ENCODE measurements around the gene PTPN4. TPM values are rescaled to one million over a fixed set of nuclear protein-coding genes. Genes with fewer than 3 reads are reported as not detected.

The PTPN4 gene
- total and polyA plus RNA-seq, 2 of the 8 experiments (the other 6 are each of a cell fraction or from before 2014, with no cell fraction given) = 28.5 to 105 TPM

GRCh38 chr2:119837759-119838158, 78.0 kb downstream of the PTPN4 start (continued):
- TF ChIP-seq CHD7 (IDR thresholded peaks at IDR 0.05; ENCODE audit: insufficient replicate concordance, low read length) = no peak
- no peak for TF ChIP-seq KDM4A (IDR thresholded peaks at IDR 0.05; ENCODE audit: low read depth, low read length, severe bottlenecking)
- TF ChIP-seq EP300 (IDR thresholded peaks at IDR 0.05; ENCODE audit: borderline replicate concordance in 1 of 2, low read depth in 2 of 2, low read length in 2 of 2) = no peak
- TF ChIP-seq SRF (IDR thresholded peaks at IDR 0.05; ENCODE audit: low read depth, low read length) = no peak
- no peak for TF ChIP-seq SP2 (IDR thresholded peaks at IDR 0.05; ENCODE audit: low read length)
- TF ChIP-seq ASH2L (IDR thresholded peaks at IDR 0.05; ENCODE audit: low read length) = no peak
- TF ChIP-seq USF2 (IDR thresholded peaks at IDR 0.05; ENCODE audit: low read length) = no peak
- no peak for TF ChIP-seq ATF3 (IDR thresholded peaks at IDR 0.05; ENCODE audit: insufficient read depth, low read depth, low read length)
- no peak for TF ChIP-seq TAF1 (IDR thresholded peaks at IDR 0.05; ENCODE audit: low read depth, low read length)
- TF ChIP-seq RFX5 (IDR thresholded peaks at IDR 0.05; ENCODE audit: borderline replicate concordance, low read depth, low read length) = no peak

Data from H1 (cell line).